Endothelial cell of umbilical vein (primary cell): ENCODE data around the gene NHLH2. TPM values are rescaled to one million over a fixed set of nuclear protein-coding genes. Genes with fewer than 3 reads are reported as not detected.

Experiments
- BruUV-seq: library from RNA; stranded (reverse); fragments of 400-500 nt; replicated peaks from 2 replicates; lab custom pipeline; 2021; lab: Mats Ljungman, UMichigan
- CTCF ChIA-PET: fragments of 300-600, 350-600 bp; sonication (Branson Sonifier 250); formaldehyde crosslinking; loops from one replicate; lab custom pipeline; 2021; ENCODE audit warnings: antibody characterized with exemption, inconsistent platforms; lab: Charles Lee
- POLR2A ChIA-PET: fragments of 300-600, 350-600 bp; sonication (Branson Sonifier 250); formaldehyde crosslinking; loops from one replicate; lab custom pipeline; 2021; ENCODE audit warnings: antibody characterized with exemption, inconsistent platforms; lab: Charles Lee
- DNase-seq: peaks from one replicate; pipeline ENCODE4 v3.0.0-alpha.2; 2011; ENCODE audit warnings: low read depth, low spot score
- FAIRE-seq: peaks from 2 replicates; lab custom pipeline; 2011; peaks lifted over from hg19 to GRCh38; lab: Jason Lieb, UNC
- H2AFZ ChIP-seq: 2 replicates; pipeline ENCODE4 v1.6.0; 2012; ENCODE audit warnings: low read depth, low read length, control low read depth, inconsistent platforms
- H3K27ac ChIP-seq: 2 replicates; pipeline ENCODE4 v1.5.1; 2011; ENCODE audit warnings: low read depth, mild to moderate bottlenecking, control low read depth, low read length, moderate library complexity; ENCODE audit not compliant: insufficient read depth
- H3K27me3 ChIP-seq, 2 experiments: 2 replicates each; pipeline versions ENCODE4 v1.6.0 to v1.6.1; 2011; ENCODE audit warnings: low read length in 2 of 2, mixed read lengths in 1 of 2; ENCODE audit not compliant: control insufficient read depth in 2 of 2, insufficient read depth in 2 of 2
- H3K36me3 ChIP-seq, 2 experiments: 2 replicates in 1 of 2; 3 replicates in 1 of 2; pipeline ENCODE4 v1.5.1; 2011; ENCODE audit warnings: low read length in 2 of 2, mild to moderate bottlenecking in 1 of 2, moderate library complexity in 1 of 2; ENCODE audit not compliant: control insufficient read depth in 2 of 2, insufficient read depth in 2 of 2; ENCODE audit errors: extremely low read depth in 1 of 2
- H3K4me1 ChIP-seq: 3 replicates; pipeline ENCODE4 v1.5.1; 2011; ENCODE audit warnings: mild to moderate bottlenecking, low read length; ENCODE audit not compliant: control insufficient read depth, insufficient read depth; ENCODE audit errors: extremely low read depth
- H3K4me2 ChIP-seq: 2 replicates; pipeline ENCODE4 v1.6.1; 2011; ENCODE audit warnings: low read length, control low read depth, mixed read lengths; ENCODE audit not compliant: insufficient read depth
- H3K4me3 ChIP-seq, 3 experiments: fragments of 200-600 bp in 1 of 3; sonication (generic), shearing (Covaris generic) in 1 of 3; replicated peaks in 1 of 3; 2 replicates each; pipeline ENCODE4 v1.5.1; 2011 to 2016; ENCODE audit warnings: control low read depth in 3 of 3, low read length in 3 of 3, mild to moderate bottlenecking in 2 of 3, inconsistent platforms in 1 of 3, low read depth in 1 of 3, moderate library complexity in 1 of 3; ENCODE audit not compliant: insufficient read depth in 1 of 3
- H3K79me2 ChIP-seq: 2 replicates; pipeline ENCODE4 v1.6.0; 2012; ENCODE audit warnings: low read length, inconsistent platforms; ENCODE audit not compliant: control insufficient read depth, insufficient read depth
- H3K9ac ChIP-seq: replicated peaks from 2 replicates; pipeline ENCODE3; 2011; ENCODE audit warnings: low read length, control low read depth; ENCODE audit not compliant: insufficient read depth; ENCODE audit errors: extremely low read depth
- H3K9me1 ChIP-seq: replicated peaks from 3 replicates; pipeline ENCODE4 v1.6.0; 2011; ENCODE audit warnings: mild to moderate bottlenecking, low read length; ENCODE audit not compliant: control insufficient read depth, insufficient read depth; ENCODE audit errors: extremely low read depth
- H3K9me3 ChIP-seq: replicated peaks from 2 replicates; pipeline ENCODE4 v1.5.1; 2012; ENCODE audit warnings: low read length, inconsistent platforms; ENCODE audit not compliant: control insufficient read depth, insufficient read depth
- H4K20me1 ChIP-seq: replicated peaks from 2 replicates; pipeline ENCODE3; 2011; ENCODE audit warnings: mild to moderate bottlenecking, low read length; ENCODE audit not compliant: control insufficient read depth, insufficient read depth; ENCODE audit errors: extremely low read depth
- EZH2 ChIP-seq: IDR thresholded peaks from 2 replicates; pipeline ENCODE4 v1.6.1; 2012; ENCODE audit warnings: borderline replicate concordance, low read depth, mild to moderate bottlenecking, moderate library complexity, low read length, inconsistent platforms; ENCODE audit not compliant: severe bottlenecking
- FOS ChIP-seq: IDR thresholded peaks from 2 replicates; pipeline ENCODE4 v1.6.1; 2011; ENCODE audit warnings: mild to moderate bottlenecking, low read length, moderate library complexity, borderline replicate concordance; ENCODE audit not compliant: insufficient read depth
- GATA2 ChIP-seq: IDR thresholded peaks from 2 replicates; pipeline ENCODE4 v1.7.0; 2011; ENCODE audit warnings: low read depth, mild to moderate bottlenecking, moderate library complexity, mixed read lengths, low read length; ENCODE audit not compliant: insufficient read length, insufficient read depth
- JUN ChIP-seq: IDR thresholded peaks from 2 replicates; pipeline ENCODE4 v1.6.1; 2011; ENCODE audit warnings: borderline replicate concordance, low read depth; ENCODE audit not compliant: insufficient read length, insufficient read depth
- MYC ChIP-seq: IDR thresholded peaks from one replicate; pipeline ENCODE4 v1.6.1; 2011; ENCODE audit warnings: mild to moderate bottlenecking, low read depth, low read length
- POLR2A ChIP-seq: IDR thresholded peaks from 2 replicates; pipeline ENCODE4 v1.6.1; 2012; ENCODE audit warnings: low read depth, mild to moderate bottlenecking, control low read depth, low read length
- POLR2AphosphoS5 ChIP-seq: IDR thresholded peaks from 2 replicates; pipeline ENCODE4 v1.6.1; 2012; ENCODE audit warnings: low read depth, mild to moderate bottlenecking, control low read depth, low read length, moderate library complexity; ENCODE audit not compliant: insufficient read depth
- dilution Hi-C: fragments of 300-500 bp; cut with MboI; formaldehyde crosslinking; loops from one replicate; pipeline ENCODE4 v1.15.0; 2019; ENCODE audit warnings: low sequenced_read_pairs; ENCODE audit not compliant: extremely low pct_ligation_motif_present
- intact Hi-C: fragments of 100-400 bp; cut with micrococcal nuclease; formaldehyde crosslinking; loops from one replicate; pipeline ENCODE4 v1.10.0; 2022
- polyA plus RNA-seq, 4 experiments: library from polyadenylated mRNA; depleted of rRNA in 3 of 4; stranded (reverse) in 3 of 4; unstranded in 1 of 4; fragments of >200 nt; gene quantifications; 2 replicates each; pipeline versions ENCODE4 v1.2.1 to v1.2.3, GENCODE V29; 2011 to 2012; ENCODE audit warnings: missing spikeins in 1 of 4
- total RNA-seq: library from RNA; stranded (reverse); gene quantifications from 2 replicates; pipeline ENCODE4 v1.2.3, GENCODE V29; 2021
- TF ChIP-seq, protein P1 (sequence below): IDR thresholded peaks from 2 replicates; pipeline ENCODE4 v1.6.1; 2011; ENCODE audit not compliant: insufficient read depth, insufficient read length
- TF ChIP-seq, protein P2 (sequence below), 2 donors: IDR thresholded peaks; 1 replicate in 1 of 2; 2 replicates in 1 of 2; pipeline ENCODE4 v1.5.1; 2011; ENCODE audit warnings: low read length in 2 of 2, mild to moderate bottlenecking in 2 of 2, moderate library complexity in 2 of 2, control low read depth in 1 of 2, inconsistent platforms in 1 of 2, low read depth in 1 of 2; ENCODE audit not compliant: insufficient read depth in 1 of 2; ENCODE audit errors: extremely low read depth in 1 of 2

The NHLH2 gene
- total and polyA plus RNA-seq, 2 donors (not counting 3 experiments of a cell fraction or from before 2014, with no cell fraction given): not detected

DNA sequence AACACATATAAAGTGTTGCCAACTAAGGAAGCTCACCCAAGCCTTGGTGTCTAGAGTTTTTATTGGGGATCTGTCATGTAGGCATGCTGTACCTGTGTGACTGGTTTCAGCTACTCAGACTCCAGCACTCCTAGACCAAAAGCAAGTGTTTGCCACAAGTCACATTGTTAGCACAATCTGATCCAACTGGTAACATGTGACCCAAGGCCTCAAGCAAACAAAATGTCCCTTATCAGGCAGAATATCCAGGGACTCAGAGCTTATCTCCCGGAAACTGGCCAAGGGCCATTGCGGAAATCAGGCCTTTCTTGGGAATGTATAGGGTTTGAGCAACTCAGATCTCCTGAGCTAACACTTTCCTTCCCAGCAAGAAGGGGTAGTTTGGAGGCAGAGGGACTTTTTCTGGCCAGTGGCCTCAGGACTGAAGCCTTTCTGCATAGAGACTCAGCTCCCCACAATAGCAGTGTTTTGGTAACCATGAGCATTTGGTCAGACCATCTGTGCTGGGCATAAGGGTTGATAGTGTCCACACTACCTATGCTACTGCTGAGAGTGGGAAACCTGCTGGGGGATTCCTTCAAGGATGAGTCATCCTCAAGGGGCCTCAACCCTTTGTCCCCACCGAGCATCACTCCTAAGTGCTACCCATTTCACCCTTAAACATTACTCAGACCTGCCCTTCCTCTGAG is 29.6 kb downstream of the NHLH2 start:
- Histone ChIP-seq H3K9me1 (no peaks in the 10 kb centered on the region), H3K36me3 (no peaks in the 10 kb centered on the region), H2AFZ (no peak overlapping the region), H3K27me3 (no peaks in the 10 kb centered on the region), H3K9me3 (no peaks in the 10 kb centered on the region), H3K4me1 (peaks cover 14% of the 10 kb centered on the region), H3K4me2 (peak overlapping the region; percentile 5), H3K4me3 (no peak overlapping the region), H3K79me2 (no peaks in the 10 kb centered on the region), H3K9ac (no peak overlapping the region), H3K27ac (peak overlapping the region; percentile 21), H4K20me1 (no peaks in the 10 kb centered on the region)
- BruUV-seq: no TSS peak
- DNase-seq: peak; percentile 82
- intact Hi-C loops: loop anchor here (1.0 kb wide), 3 partner anchors 17 to 688 kb away; partner anchors contain the start of gene SLC22A15
- POLR2A ChIA-PET: no interaction called here
- peak; percentile 96 for FAIRE-seq
- CTCF ChIA-PET: interaction anchor here (0.8 to 4.7 kb wide), 7 partner anchors 11 to 688 kb away, joined by 3 to 58 read pairs (median 7); no protein-coding TSS in a partner anchor
- TF ChIP-seq MYC: no peak
- TF ChIP-seq EZH2: no peak
- TF ChIP-seq FOS: no peak
- TF ChIP-seq, protein P1, sequence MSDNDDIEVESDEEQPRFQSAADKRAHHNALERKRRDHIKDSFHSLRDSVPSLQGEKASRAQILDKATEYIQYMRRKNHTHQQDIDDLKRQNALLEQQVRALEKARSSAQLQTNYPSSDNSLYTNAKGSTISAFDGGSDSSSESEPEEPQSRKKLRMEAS: no peak
- peak; percentile 65 for TF ChIP-seq POLR2AphosphoS5
- peak; percentile 81 for TF ChIP-seq GATA2
- TF ChIP-seq, protein P2, sequence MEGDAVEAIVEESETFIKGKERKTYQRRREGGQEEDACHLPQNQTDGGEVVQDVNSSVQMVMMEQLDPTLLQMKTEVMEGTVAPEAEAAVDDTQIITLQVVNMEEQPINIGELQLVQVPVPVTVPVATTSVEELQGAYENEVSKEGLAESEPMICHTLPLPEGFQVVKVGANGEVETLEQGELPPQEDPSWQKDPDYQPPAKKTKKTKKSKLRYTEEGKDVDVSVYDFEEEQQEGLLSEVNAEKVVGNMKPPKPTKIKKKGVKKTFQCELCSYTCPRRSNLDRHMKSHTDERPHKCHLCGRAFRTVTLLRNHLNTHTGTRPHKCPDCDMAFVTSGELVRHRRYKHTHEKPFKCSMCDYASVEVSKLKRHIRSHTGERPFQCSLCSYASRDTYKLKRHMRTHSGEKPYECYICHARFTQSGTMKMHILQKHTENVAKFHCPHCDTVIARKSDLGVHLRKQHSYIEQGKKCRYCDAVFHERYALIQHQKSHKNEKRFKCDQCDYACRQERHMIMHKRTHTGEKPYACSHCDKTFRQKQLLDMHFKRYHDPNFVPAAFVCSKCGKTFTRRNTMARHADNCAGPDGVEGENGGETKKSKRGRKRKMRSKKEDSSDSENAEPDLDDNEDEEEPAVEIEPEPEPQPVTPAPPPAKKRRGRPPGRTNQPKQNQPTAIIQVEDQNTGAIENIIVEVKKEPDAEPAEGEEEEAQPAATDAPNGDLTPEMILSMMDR (IDR thresholded peaks at IDR 0.05; ENCODE audit: extremely low read depth in 1 of 2, insufficient read depth in 1 of 2, low read depth in 1 of 2, low read length in 2 of 2): no peak
- peak; percentile 41 for TF ChIP-seq JUN
- no peak for TF ChIP-seq POLR2A
- dilution Hi-C loops: no loop called here
